ENCODE data around the gene VAV3.

GRCh38 chr1:107830526-107830925 is 134.5 kb downstream of the VAV3 start:
- TF ChIP-seq, protein P1, sequence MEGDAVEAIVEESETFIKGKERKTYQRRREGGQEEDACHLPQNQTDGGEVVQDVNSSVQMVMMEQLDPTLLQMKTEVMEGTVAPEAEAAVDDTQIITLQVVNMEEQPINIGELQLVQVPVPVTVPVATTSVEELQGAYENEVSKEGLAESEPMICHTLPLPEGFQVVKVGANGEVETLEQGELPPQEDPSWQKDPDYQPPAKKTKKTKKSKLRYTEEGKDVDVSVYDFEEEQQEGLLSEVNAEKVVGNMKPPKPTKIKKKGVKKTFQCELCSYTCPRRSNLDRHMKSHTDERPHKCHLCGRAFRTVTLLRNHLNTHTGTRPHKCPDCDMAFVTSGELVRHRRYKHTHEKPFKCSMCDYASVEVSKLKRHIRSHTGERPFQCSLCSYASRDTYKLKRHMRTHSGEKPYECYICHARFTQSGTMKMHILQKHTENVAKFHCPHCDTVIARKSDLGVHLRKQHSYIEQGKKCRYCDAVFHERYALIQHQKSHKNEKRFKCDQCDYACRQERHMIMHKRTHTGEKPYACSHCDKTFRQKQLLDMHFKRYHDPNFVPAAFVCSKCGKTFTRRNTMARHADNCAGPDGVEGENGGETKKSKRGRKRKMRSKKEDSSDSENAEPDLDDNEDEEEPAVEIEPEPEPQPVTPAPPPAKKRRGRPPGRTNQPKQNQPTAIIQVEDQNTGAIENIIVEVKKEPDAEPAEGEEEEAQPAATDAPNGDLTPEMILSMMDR (IDR thresholded peaks at IDR 0.05; ENCODE audit: insufficient read depth, low read depth, low read length) = no peak
- TF ChIP-seq EZH2 (IDR thresholded peaks at IDR 0.05; ENCODE audit: insufficient read depth, low read length) = no peak

All from astrocyte (in vitro differentiated cells and primary cell).